Heart right ventricle (tissue), 16 donors: ENCODE results near the gene ZNF438. TPM values are rescaled to one million over a fixed set of nuclear protein-coding genes. Genes with fewer than 3 reads are reported as not detected.

Experiments used
- ATAC-seq, 8 donors: fragments of 200-7000 bp; cut with Tn5 transposase; one replicate each; pipeline ENCODE4 v1.9.1; 2020; ENCODE audit warnings: mild to moderate bottlenecking in 8 of 8, moderate library complexity in 8 of 8, moderate number of reproducible peaks in 1 of 8
- DNase-seq, 2 donors: peaks; one replicate each; pipeline ENCODE4 v3.0.0-alpha.2; 2020
- H3K27ac ChIP-seq, 10 donors: fragments of 200-600 bp; sonication (generic) in 2 of 10; one replicate each; pipeline versions ENCODE4 v1.5.0 to v1.8.0; 2020 to 2022; ENCODE audit warnings: mild to moderate bottlenecking in 3 of 10
- H3K27me3 ChIP-seq, 7 donors: fragments of 200-600 bp; one replicate each; pipeline ENCODE4 v1.8.0; 2021 to 2022; ENCODE audit warnings: mild to moderate bottlenecking in 2 of 7
- H3K36me3 ChIP-seq, 9 donors: fragments of 200-600 bp; sonication (generic) in 1 of 9; one replicate each; pipeline versions ENCODE4 v1.5.0 to v1.8.0; 2020 to 2022; ENCODE audit warnings: mild to moderate bottlenecking in 2 of 9
- H3K4me1 ChIP-seq, 9 donors: fragments of 200-600 bp; sonication (generic) in 1 of 9; one replicate each; pipeline versions ENCODE4 v1.5.0 to v1.8.0; 2020 to 2022; ENCODE audit warnings: mild to moderate bottlenecking in 4 of 9
- H3K4me3 ChIP-seq, 10 donors: fragments of 200-600 bp; sonication (generic) in 2 of 10; one replicate each; pipeline versions ENCODE4 v1.5.0 to v1.8.0; 2020 to 2022; ENCODE audit warnings: mild to moderate bottlenecking in 7 of 10, moderate library complexity in 2 of 10
- H3K9me3 ChIP-seq, 11 donors: fragments of 200-600 bp in 10 of 11; sonication (generic) in 2 of 11; one replicate each; pipeline versions ENCODE4 v1.5.0 to v1.8.0; 2013 to 2022; ENCODE audit warnings: mild to moderate bottlenecking in 2 of 11, control low read depth in 1 of 11, moderate library complexity in 1 of 11
- WGBS, 2 donors: extraction: QIAGEN DNeasy Blood & Tissue Kit; methylation state at CpG; one replicate each; pipeline ENCODE4 v1.1.7; 2013; ENCODE audit warnings: inconsistent platforms in 1 of 2; 5-methylcytosine and 5-hydroxymethylcytosine counted together
- intact Hi-C, 10 donors: fragments of 100-400 bp; cut with DNase I; formaldehyde crosslinking; loops; one replicate each; pipeline versions ENCODE4 v1.11.1 to v1.14.2; 2022
- polyA plus RNA-seq, 2 donors: library from polyadenylated mRNA; stranded (reverse); fragments of 200-250 nt; gene quantifications; one replicate each; pipeline ENCODE4 v1.2.3, GENCODE V29; 2013
- total RNA-seq, 10 donors: library from RNA; stranded (reverse); fragmentation: NEBNext Ultra II Directional in 3 of 10; extraction: Animal tissue kit (Norgen Biotek cat#: 25700) in 3 of 10; gene quantifications; one replicate each; pipeline versions ENCODE4 v1.2.1 to v1.2.4, GENCODE V29; 2021 to 2023
- TF ChIP-seq, protein P1 (sequence below), 9 donors: fragments of 200-600 bp; sonication (generic) in 2 of 9; IDR thresholded peaks; one replicate each; pipeline versions ENCODE4 v1.5.0 to v1.8.0; 2021 to 2022; ENCODE audit warnings: antibody characterized with exemption in 9 of 9, mild to moderate bottlenecking in 5 of 9, moderate library complexity in 1 of 9
- donor health status: Arrhythmogenic right ventricular cardiomyopathy.
- donor health status: ischemic (EF 13 %, LVEDD 7.1; RV severe dilation, severe dysfunction).
- donor health status: healthy with polysubstance abuse.
- donor health status: DM: no; HTN: yes; CAD: no.
- donor health status: DM: no; HTN: no; CAD: no.
- donor health status: ischemic (EF 25% LVEDD 6.9; RV normal size, moderate dysfunction).
- donor health status: ischemic (EF 25% LVEDD 5.7; RV mildly dilated, moderate dysfunction).
- donor health status: healthy.
- donor health status: DM: yes; HTN: yes; CAD: no.
- donor health status: Ischemic cardiomyopathy.
- donor health status: ischemic (EF 35%, LVEDD 5.7; RV mildly dilated, moderate dysfunction).
- donor health status: nonischemic (EF 11% LVEDD 7.7; RV severe dilation, severe dysfunction).
- donor health status: DM: yes; HTN: yes; CAD: no.
- donor health status: PGD.
- donor health status: ischemic (EF 29% LVEDD 5.4; RV normal size, mild dysfunction).
- donor health status: nonischemic (EF 23%, LVEDD 6.1; RV moderate dilation, normal function).

ZNF438 gene
- total and polyA plus RNA-seq, 12 donors, result 7.8 to 21.1 (median 12.4) TPM

DNA sequence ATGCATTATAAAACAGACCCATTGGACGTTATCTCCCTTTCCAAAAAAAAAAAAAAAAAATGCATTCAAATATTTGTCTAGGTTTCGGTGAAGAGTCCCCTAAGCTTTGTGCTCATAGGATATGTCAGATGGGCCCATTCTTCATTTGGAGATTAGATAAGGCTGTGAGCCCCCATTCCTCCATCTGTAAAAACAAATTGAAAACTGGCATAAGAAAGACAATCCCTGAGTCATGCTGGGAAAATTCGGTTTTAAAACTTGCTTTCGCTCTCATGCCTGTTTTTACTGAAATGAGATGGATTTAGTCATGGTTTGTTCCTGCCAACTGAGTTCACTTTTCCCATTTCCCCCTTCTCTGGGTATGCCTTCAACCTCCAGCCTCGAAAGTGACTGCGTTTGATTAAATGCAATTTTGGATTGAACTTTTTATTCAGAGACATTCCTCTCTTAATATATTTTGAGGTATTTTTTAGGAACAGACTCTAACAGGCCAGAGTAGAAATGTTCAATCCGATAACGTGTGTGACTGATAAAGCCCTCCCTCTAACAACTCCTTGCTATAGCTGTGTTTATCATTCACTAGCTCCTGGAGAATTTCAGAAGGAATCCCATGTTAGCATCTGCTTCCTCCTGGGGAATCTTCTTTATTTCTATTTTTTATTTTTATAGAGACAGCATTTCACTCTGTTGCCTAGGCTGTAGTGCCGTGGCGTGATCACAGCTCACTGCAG lies 211.2 kb downstream of the ZNF438 start:
- Histone ChIP-seq H3K27ac (peak overlapping the region in 9 of 10 donors; percentile 65 to 85 (median 79)), H3K9me3 (no peaks in the 10 kb centered on the region), H3K27me3 (no peaks in the 10 kb centered on the region), H3K4me3 (peak overlapping the region in 2 of 10 donors; percentile 28 to 37), H3K36me3 (no peaks in the 10 kb centered on the region), H3K4me1 (peaks cover 0 to 64% (median 21%) of the 10 kb centered on the region in 9 donors)
- no peak for DNase-seq
- intact Hi-C loops, result no loop called here
- WGBS, 2 donors, result 61 to 70% methylated on average over 10 of the region's 10 CpGs
- peak in 5 of 8 donors; percentile 20 to 34 (median 29) for ATAC-seq
- TF ChIP-seq, protein P1, sequence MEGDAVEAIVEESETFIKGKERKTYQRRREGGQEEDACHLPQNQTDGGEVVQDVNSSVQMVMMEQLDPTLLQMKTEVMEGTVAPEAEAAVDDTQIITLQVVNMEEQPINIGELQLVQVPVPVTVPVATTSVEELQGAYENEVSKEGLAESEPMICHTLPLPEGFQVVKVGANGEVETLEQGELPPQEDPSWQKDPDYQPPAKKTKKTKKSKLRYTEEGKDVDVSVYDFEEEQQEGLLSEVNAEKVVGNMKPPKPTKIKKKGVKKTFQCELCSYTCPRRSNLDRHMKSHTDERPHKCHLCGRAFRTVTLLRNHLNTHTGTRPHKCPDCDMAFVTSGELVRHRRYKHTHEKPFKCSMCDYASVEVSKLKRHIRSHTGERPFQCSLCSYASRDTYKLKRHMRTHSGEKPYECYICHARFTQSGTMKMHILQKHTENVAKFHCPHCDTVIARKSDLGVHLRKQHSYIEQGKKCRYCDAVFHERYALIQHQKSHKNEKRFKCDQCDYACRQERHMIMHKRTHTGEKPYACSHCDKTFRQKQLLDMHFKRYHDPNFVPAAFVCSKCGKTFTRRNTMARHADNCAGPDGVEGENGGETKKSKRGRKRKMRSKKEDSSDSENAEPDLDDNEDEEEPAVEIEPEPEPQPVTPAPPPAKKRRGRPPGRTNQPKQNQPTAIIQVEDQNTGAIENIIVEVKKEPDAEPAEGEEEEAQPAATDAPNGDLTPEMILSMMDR (IDR thresholded peaks at IDR 0.05), result no peak

DNA sequence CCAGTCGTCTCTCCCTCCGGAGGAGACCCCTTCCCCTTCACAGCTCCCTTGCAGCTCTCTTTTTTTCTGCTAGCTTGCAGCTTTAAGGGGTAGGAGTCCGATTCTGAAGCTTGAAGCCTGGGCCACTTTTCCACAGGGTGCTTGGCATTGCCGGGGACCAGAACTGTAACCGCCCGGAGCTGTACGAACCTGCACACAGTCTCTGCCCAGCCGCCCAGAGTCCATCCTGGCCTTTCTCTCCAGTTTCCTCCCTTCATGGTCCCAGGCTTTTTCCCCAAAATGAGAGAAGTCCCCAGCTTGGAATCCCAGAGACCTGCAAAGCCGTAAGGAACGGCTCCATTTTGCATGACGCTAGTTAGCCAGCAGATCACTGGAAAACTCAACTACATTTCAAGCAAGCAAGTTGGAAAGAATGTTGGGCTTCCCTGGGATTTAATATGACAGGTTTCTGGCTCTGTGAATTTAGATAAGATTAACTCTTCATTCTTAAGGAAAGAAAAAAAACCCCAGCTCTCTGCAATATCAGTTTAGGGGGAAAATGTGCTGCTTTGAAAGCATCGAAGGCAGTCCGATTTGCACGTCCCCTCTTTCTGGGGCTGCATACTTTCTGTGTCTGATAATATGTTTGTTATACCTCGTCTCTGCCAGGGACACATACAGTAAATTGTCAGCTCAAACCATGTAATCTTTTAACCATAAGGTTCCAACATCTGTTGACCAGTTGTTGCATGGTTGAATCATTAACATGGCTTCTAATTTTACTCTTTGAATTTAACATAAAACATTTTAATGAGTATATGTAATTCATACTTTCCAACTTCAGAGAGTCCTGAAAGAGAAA lies 212.1 kb downstream of the ZNF438 start:
- ATAC-seq (peak in 4 of 8 donors; percentile 2 to 19 (median 16)), DNase-seq (no peak)
- Histone ChIP-seq H3K4me1 (peaks cover 0 to 71% (median 22%) of the 10 kb centered on the region in 9 donors), H3K9me3 (no peaks in the 10 kb centered on the region), H3K27ac (peak overlapping the region; percentile 48 to 85 (median 78)), H3K4me3 (peak overlapping the region in 7 of 10 donors; percentile 1 to 37 (median 28)), H3K36me3 (no peaks in the 10 kb centered on the region), H3K27me3 (no peaks in the 10 kb centered on the region)
- whole genome bisulfite sequencing, 2 donors, result 71 to 78% methylated on average over 15 of the region's 15 CpGs
- intact Hi-C loops, result no loop called here
- TF ChIP-seq, protein P1 (IDR thresholded peaks at IDR 0.05), result no peak

DNA sequence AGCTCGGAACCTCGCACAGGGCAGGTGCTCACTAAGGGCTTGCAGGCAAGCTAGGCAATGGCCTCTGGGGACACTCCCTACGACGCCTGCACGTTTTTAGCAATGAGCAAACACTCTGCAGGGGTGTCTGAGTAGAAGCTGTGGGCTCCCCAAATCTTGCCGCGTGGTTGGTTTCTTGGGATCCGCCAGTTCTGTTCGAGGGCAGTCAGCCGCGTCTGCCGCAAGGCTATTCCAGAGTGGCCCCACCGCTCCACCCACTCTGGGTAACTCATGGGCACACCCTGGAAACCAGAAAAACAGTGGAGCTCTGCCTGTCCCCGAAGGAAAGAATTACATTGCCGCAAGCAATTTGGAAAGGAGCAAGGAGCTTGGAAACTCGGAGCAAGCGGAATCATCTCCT lies 212.8 kb downstream of the ZNF438 start:
- ATAC-seq, result peak in 6 of 8 donors; percentile 7 to 60 (median 34)
- H3K4me3 ChIP-seq, result peak overlapping the region in 6 of 10 donors; percentile 1 to 37 (median 30)
- TF ChIP-seq, protein P1 (IDR thresholded peaks at IDR 0.05), result no peak
- intact Hi-C loops, result no loop called here
- no peaks in the 10 kb centered on the region for H3K9me3 ChIP-seq
- H3K27me3 ChIP-seq, result no peaks in the 10 kb centered on the region
- H3K4me1 ChIP-seq, result peaks cover 0 to 78% (median 29%) of the 10 kb centered on the region in 9 donors
- H3K27ac ChIP-seq, result peak overlapping the region; percentile 48 to 85 (median 78)
- H3K36me3 ChIP-seq, result no peaks in the 10 kb centered on the region
- 85 to 87% methylated on average over 17 of the region's 17 CpGs for WGBS, 2 donors
- peak; percentile 40 to 41 for DNase-seq

DNA sequence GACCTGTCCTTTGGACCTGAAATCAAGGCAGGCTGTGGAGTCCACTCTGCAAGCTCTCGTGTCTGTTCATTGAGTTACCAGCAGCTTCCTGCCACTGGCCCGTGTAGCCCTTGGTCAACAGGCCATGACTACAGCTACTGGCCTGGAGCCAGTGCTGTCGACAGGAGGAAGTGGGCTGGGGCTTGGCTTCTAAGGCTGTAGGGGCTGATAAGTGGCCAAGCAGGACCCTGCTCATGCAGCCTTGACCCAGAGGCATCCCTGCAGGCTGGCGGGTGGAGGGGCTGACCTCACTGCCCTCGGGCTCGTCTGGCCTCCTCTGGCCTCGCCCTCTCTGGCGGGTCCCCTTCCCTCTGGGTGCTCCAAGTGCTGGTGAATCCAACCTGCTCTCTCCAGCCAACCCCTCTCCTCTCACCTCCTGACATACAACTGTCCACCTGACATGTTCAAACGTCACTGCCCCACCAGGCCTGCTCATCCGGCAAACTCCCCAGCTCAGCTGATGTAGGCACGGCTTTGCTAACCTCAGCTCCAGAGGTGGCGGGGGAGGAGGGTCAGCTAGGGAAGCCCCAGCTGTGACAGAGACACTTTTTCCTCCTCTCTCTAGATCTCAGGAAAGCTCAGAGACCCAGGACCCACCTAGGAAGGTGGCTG lies 213.5 kb downstream of the ZNF438 start:
- ATAC-seq, result peak; percentile 41 to 81 (median 64)
- H3K27me3 ChIP-seq, result no peaks in the 10 kb centered on the region
- TF ChIP-seq, protein P1 (IDR thresholded peaks at IDR 0.05), result no peak
- DNase-seq, result peak; percentile 60 to 76
- peaks cover 0 to 85% (median 34%) of the 10 kb centered on the region in 9 donors for H3K4me1 ChIP-seq
- intact Hi-C loops, result no loop called here
- peak overlapping the region; percentile 48 to 85 (median 78) for H3K27ac ChIP-seq
- 48 to 50% methylated on average over 12 of the region's 12 CpGs for WGBS, 2 donors
- H3K4me3 ChIP-seq, result peak overlapping the region in 2 of 10 donors; percentile 33
- H3K9me3 ChIP-seq, result no peaks in the 10 kb centered on the region
- H3K36me3 ChIP-seq, result no peaks in the 10 kb centered on the region
